Ishikawa (cell line): ENCODE measurements around the gene SLC12A7.

Experiments used
- CREB1 ChIP-seq: IDR thresholded peaks from 2 replicates; pipeline ENCODE4 v1.6.1; 2012; ENCODE audit warnings: low read depth
- RAD21 ChIP-seq: IDR thresholded peaks from 2 replicates; pipeline ENCODE4 v1.6.1; 2012; ENCODE audit warnings: low read depth
- TAF1 ChIP-seq: IDR thresholded peaks from 2 replicates; pipeline ENCODE4 v1.6.1; 2012; ENCODE audit warnings: low read depth, mild to moderate bottlenecking
- TEAD4 ChIP-seq: IDR thresholded peaks from 2 replicates; pipeline ENCODE4 v1.6.1; 2012
- YY1 ChIP-seq: IDR thresholded peaks from 2 replicates; pipeline ENCODE4 v1.6.1; 2012; ENCODE audit warnings: low read depth

GRCh38 chr5:1079486-1079885, 32.4 kb downstream of the SLC12A7 start:
- TF ChIP-seq YY1 (no peak), TEAD4 (no peak), TAF1 (no peak), RAD21 (no peak), CREB1 (no peak)
